Stimulated activated CD4-positive, alpha-beta T cell treated with anti-CD3 and anti-CD28 coated beads, Interleukin-2, amount 100 ng/mL, for 24 hours (primary cell): ENCODE results near the gene CHFR.
"Not testable (repeated sequence)": the region's sequence is repeated elsewhere in the genome, so short reads cannot be mapped to it uniquely, and the experiment has no call there.

Experiments used
- DNase-seq, 2 donors: peaks; one replicate each; pipeline ENCODE4 v3.0.0-alpha.2; 2020

The CHFR gene, protein sequence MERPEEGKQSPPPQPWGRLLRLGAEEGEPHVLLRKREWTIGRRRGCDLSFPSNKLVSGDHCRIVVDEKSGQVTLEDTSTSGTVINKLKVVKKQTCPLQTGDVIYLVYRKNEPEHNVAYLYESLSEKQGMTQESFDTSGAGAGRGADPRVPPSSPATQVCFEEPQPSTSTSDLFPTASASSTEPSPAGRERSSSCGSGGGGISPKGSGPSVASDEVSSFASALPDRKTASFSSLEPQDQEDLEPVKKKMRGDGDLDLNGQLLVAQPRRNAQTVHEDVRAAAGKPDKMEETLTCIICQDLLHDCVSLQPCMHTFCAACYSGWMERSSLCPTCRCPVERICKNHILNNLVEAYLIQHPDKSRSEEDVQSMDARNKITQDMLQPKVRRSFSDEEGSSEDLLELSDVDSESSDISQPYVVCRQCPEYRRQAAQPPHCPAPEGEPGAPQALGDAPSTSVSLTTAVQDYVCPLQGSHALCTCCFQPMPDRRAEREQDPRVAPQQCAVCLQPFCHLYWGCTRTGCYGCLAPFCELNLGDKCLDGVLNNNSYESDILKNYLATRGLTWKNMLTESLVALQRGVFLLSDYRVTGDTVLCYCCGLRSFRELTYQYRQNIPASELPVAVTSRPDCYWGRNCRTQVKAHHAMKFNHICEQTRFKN

GRCh38 chr12:132887513-132888351, at the start of gene CHFR:
CHFR (minus strand) TSS chr12:132887605; CDS start chr12:132887328, 277 bp downstream.
- peak; percentile 93 to 94 for DNase-seq

GRCh38 chr12:132936921-132937320, 49.5 kb upstream of the CHFR start:
- not testable (repeated sequence) for DNase-seq

DNA sequence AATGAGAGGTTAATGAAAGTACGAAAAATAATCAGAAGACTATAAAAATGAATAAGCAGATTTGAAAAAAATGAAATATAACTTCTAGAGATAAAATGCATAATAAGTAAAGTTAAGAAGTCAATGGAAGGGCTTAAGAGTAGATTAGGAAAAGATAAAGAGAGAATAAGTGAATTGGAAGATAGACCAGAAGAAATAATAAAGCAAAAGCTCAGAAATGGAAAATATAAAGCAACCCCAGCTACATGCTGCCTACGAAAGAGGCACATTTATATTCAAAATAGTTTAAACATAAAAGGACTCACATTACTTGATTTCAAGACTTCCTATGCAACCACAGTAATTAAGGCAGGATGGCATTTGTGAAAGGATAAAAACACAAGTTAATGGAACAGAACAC, 48.8 kb upstream of the CHFR start:
- no peak for DNase-seq

DNA sequence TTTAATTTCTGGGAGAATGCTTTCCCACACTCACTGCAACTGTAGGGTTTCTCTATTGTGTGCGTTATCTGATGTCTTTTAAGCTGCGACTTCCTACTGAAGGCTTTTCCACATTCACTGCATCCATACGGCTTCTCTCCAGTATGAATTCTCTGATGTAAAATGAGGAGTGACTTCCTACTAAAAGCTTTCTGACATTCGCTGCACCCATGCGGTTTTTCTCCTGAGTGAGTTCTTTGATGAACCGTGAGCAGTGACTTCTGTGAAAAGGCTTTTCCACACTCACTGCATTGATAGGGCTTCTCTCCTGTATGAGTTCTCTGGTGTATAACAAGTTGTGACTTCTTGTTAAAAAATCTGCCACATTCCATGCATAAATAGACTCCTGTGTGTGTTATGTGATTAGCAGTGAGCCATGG, 39.0 kb upstream of the CHFR start:
- no peak for DNase-seq

DNA sequence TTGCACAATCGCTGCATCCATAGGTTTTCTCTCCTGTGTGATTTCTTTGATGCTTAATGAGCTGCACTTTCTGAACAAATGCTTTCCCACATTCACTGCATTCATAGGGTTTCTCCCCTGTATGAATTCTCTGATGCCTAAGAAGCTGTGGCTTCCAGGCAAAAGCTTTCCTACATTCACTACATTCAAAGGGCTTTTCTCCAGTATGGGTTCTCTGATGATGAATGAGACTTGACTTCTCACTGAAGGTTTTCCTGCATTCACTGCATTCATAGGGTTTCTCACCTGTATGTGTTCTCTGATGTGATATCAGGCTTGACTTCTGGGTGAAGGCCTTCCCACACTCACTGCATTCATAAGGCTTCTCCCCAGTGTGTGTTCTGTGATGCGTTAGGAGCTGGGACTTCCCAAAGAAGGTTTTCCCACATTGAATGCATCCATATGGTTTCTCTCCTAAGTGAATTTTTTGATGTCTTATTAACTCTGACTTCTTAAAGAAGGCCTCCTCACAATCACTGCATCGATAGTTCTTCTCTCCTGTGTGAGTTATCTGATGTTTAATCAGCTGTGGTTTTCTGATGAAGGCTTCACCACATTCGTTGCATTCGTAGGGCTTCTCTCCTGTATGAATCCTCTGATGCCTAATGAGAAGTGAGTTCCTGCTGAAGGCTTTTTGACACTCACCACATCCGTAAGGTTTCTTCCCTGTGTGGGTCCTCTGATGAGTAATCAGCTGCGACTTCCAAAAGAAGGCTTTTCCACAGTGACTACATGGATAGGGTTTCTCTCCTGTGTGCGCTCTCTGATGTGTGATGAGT, 38.4 kb upstream of the CHFR start:
- DNase-seq, result no peak

DNA sequence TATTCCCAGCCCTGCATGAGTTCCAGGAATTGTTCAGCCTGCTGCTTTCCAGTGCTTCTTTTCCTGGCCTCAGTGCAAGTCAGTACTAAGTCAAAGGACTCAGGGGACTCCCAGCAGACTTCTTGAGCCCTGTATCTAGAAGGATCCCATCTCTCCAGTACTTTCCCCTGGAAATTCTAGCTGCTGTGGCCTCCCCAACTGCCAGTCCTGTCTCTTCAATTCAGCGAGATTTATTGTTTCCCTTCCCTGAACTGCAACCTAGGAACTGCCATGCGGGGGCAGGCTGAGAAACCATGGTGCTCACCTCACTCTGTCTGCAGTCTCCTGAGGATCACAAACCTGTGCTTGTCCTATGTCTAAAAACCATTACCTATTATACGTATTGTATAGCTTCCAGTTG, 37.0 kb upstream of the CHFR start:
- DNase-seq, result no peak

DNA sequence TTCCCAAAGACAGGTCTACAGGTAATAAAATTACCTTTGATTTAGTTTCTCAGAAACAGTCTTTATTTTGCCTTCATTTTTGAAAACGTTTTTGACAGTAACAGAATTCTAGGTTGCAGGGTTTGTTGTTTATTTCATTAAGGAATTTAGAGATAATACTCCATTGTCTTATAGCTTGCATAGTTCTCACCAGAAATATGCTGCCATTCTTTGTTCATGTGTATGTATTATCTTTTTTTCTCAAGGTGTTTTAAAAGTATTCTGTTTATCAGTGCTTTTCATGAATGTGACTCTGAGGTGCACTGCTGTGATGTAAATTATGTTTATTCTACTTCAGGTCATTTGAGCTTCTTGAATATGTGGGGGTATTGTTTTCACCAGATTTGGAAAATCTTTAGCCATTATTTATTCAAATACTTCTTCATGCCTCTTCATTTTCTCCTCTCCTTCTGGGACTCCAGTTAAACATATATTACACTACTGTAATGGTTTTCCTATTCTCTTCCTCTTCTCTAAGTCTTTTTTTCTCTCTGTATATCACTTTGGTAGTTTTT, 36.0 kb upstream of the CHFR start:
- DNase-seq, result no peak

- DNase-seq, result no peak
Measured at GRCh38 chr12:132922676-132923075, 35.3 kb upstream of the CHFR start.

DNA sequence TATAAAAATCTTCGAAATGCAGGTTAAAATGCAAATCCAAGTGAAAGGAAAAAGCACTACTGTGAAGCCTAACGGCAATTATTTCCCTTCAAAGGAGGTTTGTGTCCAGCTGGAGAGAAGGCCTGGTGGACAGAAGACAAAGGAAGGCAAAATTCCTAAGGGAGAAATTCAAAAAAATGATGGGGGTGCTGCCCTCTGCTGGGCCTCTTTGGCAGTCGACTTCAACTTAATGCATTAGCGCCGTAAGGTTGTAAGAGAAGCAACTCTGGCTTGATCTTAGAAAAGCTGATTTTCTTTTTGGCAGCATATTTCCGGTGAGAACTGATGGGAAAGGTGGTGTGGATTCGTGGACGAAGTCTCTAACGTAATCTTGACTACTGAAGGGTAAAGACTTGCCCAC, 34.3 kb upstream of the CHFR start:
- no peak for DNase-seq

DNA sequence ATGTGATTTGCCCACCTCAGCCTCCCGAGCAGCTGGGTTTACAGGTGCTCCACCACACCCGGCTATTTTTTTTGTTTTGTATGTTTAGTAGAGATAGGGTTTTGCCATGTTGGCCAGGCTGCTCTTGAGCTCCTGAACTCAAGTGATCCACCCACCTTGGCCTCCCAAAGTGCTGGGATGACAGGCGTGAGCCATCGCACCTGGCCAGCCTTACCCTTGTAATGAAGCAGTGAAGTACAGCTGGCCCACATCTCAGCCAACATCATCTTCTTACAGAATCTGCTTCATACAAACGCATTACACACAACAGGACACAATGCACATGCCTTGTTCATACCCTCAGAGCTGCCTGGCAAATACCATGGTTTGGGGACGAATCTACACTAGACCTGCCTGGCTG, 31.3 kb upstream of the CHFR start:
- no peak for DNase-seq

DNA sequence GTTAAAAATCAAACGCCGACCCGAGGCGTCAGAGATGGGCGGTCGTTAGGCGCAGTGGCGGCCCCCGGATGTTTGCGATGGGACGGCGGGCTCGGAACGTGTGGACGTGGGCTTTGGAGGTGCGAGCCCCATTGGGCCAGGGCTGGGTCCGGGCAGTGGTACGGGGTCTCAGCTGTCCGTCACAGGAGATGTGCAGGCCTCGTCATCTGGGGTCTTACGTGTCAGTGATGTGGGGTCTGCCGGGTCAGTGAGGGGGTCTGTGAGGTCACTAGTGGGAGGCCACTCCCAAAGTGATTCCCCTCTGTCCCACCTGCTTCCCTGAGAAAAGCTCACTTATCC, 21.6 kb upstream of the CHFR start:
- no peak for DNase-seq

GRCh38 chr12:132908145-132909029, 21.0 kb upstream of the CHFR start:
- DNase-seq, result peak; percentile 95 to 98

DNA sequence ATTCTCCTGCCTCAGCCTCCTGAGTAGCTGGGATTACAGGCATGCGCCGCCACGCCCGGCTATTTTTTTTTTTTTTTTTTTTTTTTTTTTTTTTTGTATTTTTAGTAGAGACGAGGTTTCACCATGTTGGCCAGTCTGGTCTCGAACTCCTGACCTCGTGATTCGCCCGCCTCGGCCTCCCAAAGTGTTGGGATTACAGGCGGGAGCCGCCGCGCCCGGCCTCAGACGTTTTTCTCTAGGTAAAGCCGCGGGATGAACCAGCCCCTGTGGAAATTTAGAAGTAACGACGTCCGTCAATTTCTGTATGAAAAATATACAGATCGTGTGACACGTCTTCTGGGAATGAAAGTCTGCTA, 20.4 kb upstream of the CHFR start:
- DNase-seq, result not testable (repeated sequence)

GRCh38 chr12:132907216-132907615, 19.8 kb upstream of the CHFR start:
- DNase-seq, result no peak

- peak; percentile 92 to 94 for DNase-seq
Measured at GRCh38 chr12:132904718-132905328, 17.4 kb upstream of the CHFR start.

- no peak for DNase-seq
Measured at GRCh38 chr12:132899033-132899432, 11.6 kb upstream of the CHFR start.

DNA sequence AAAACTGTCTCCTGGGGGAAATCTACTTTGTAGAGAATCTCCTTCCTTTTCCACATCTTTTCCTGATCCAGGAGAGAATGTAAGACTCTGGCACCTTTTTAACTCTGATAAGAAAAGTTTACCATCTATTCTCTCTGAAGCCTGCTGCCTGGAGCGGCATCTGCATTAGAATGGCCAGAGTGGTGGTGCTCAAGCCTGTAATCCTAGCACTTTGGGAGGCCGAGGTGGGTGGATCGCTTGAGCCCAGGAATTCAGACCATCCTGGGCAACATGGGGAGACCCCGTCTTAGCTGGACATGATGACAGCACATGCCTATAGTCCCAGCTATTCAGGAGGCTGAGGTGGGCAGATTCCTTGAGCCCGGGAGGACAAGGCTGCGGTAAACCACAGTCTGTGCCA, 1.4 kb upstream of the CHFR start:
- DNase-seq, result no peak

- no peak for DNase-seq
Measured at GRCh38 chr12:132886529-132887477, 602 bp downstream of the CHFR start.

GRCh38 chr12:132881818-132882217, 5.6 kb downstream of the CHFR start:
- DNase-seq, result no peak

- not testable (repeated sequence) for DNase-seq
Measured at GRCh38 chr12:132874620-132875019, 12.8 kb downstream of the CHFR start.
